ENCODE results near the gene CAMKK1. TPM values are rescaled to one million over a fixed set of nuclear protein-coding genes. Genes with fewer than 3 reads are reported as not detected.

CAMKK1 gene
- total RNA-seq, 1 donor from 2014 or later = 3.8 TPM

DNA sequence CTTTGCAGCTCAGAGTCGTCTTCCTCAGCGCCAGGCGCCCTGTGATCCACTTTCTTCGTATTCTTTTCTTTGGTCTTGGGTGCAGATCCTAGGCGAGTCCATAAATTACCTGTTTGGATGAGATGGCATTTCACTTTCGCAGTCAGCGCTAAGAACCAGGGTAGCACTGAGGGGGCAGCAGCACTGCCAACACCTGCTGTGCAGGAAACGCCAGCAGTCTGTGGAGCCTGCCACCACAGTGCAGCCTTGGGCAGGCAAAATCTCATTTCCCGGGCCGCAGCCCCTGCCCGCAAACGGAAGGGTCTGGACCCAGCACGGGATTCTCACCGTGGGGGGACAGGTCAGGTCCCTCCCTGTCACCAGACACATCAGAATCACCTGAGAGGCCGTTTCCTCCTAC is 79.7 kb downstream of the CAMKK1 start:
- TF ChIP-seq CTCF (IDR thresholded peaks at IDR 0.05; ENCODE audit: insufficient read depth, low read depth, low read length) = no peak
- TF ChIP-seq EZH2 (IDR thresholded peaks at IDR 0.05; ENCODE audit: insufficient read depth, low read length) = no peak
- no peak overlapping the region for H2AFZ ChIP-seq (ENCODE audit: low read depth, low read length)
- H3K27ac ChIP-seq (ENCODE audit: low read depth, low read length) = no peak overlapping the region
- H3K9ac ChIP-seq (ENCODE audit: low read length) = no peak overlapping the region
- H3K4me3 ChIP-seq (ENCODE audit: insufficient read depth, low read depth, low read length) = no peak overlapping the region
- no peaks in the 10 kb centered on the region for H3K9me3 ChIP-seq (ENCODE audit: insufficient read depth, low read depth, low read length)
- no peaks in the 10 kb centered on the region for H3K27me3 ChIP-seq (ENCODE audit: insufficient read depth, low read length)
- H3K36me3 ChIP-seq (ENCODE audit: insufficient read depth, low read length) = peaks cover 28% of the 10 kb centered on the region
- Mint-ChIP-seq H3K4me1 (ENCODE audit: low read depth, unreplicated experiment) (no peaks in the 10 kb centered on the region), H3K9me3 (ENCODE audit: unreplicated experiment) (no peaks in the 10 kb centered on the region), H3K27me3 (ENCODE audit: low read depth, unreplicated experiment) (no peaks in the 10 kb centered on the region), H3K27ac (ENCODE audit: unreplicated experiment) (no peak overlapping the region), H3K36me3 (ENCODE audit: low read depth, unreplicated experiment) (peaks cover 17% of the 10 kb centered on the region), H3K4me3 (ENCODE audit: unreplicated experiment) (no peak overlapping the region)
- H3K79me2 ChIP-seq (ENCODE audit: insufficient read depth, low read length) = peaks cover under 1% of the 10 kb centered on the region
- peaks cover 8% of the 10 kb centered on the region for H3K4me1 ChIP-seq (ENCODE audit: insufficient read depth, low read length)
- FAIRE-seq (no peak), DNase-seq (ENCODE audit: low read depth) (no peak)
- no peak overlapping the region for H3K4me2 ChIP-seq (ENCODE audit: low read length)
- H4K20me1 ChIP-seq (ENCODE audit: insufficient read depth, low read length) = no peaks in the 10 kb centered on the region

GRCh38 chr17:3812771-3813170 is 80.1 kb downstream of the CAMKK1 start:
- Histone ChIP-seq H4K20me1 (ENCODE audit: insufficient read depth, low read length) (no peaks in the 10 kb centered on the region), H3K9me3 (ENCODE audit: insufficient read depth, low read depth, low read length) (no peaks in the 10 kb centered on the region), H2AFZ (ENCODE audit: low read depth, low read length) (no peak overlapping the region), H3K4me3 (ENCODE audit: insufficient read depth, low read depth, low read length) (no peak overlapping the region), H3K9ac (ENCODE audit: low read length) (no peak overlapping the region), H3K36me3 (ENCODE audit: insufficient read depth, low read length) (peaks cover 24% of the 10 kb centered on the region), H3K27me3 (ENCODE audit: insufficient read depth, low read length) (no peaks in the 10 kb centered on the region), H3K4me1 (ENCODE audit: insufficient read depth, low read length) (peaks cover 11% of the 10 kb centered on the region), H3K27ac (ENCODE audit: low read depth, low read length) (no peak overlapping the region), H3K4me2 (ENCODE audit: low read length) (no peak overlapping the region), H3K79me2 (ENCODE audit: insufficient read depth, low read length) (peaks cover 3% of the 10 kb centered on the region)
- Mint-ChIP-seq H3K9me3 (ENCODE audit: unreplicated experiment) (no peaks in the 10 kb centered on the region), H3K4me3 (ENCODE audit: unreplicated experiment) (no peak overlapping the region), H3K27me3 (ENCODE audit: low read depth, unreplicated experiment) (no peaks in the 10 kb centered on the region), H3K4me1 (ENCODE audit: low read depth, unreplicated experiment) (no peaks in the 10 kb centered on the region), H3K36me3 (ENCODE audit: low read depth, unreplicated experiment) (peaks cover 17% of the 10 kb centered on the region), H3K27ac (ENCODE audit: unreplicated experiment) (no peak overlapping the region)
- TF ChIP-seq EZH2 (IDR thresholded peaks at IDR 0.05; ENCODE audit: insufficient read depth, low read length) = no peak
- no peak for TF ChIP-seq CTCF (IDR thresholded peaks at IDR 0.05; ENCODE audit: insufficient read depth, low read depth, low read length)
- no peak for DNase-seq (ENCODE audit: low read depth)
- FAIRE-seq = no peak

- no peaks in the 10 kb centered on the region for H4K20me1 ChIP-seq (ENCODE audit: insufficient read depth, low read length)
- H3K27ac Mint-ChIP-seq (ENCODE audit: unreplicated experiment) = no peak overlapping the region
Observed at GRCh38 chr17:3812284-3812683, 80.6 kb downstream of the CAMKK1 start.

More at GRCh38 chr17:3812284-3812683, 80.6 kb downstream of the CAMKK1 start:
- DNase-seq (ENCODE audit: low read depth) = no peak
- H3K4me2 ChIP-seq (ENCODE audit: low read length) = no peak overlapping the region
- H3K27me3 Mint-ChIP-seq (ENCODE audit: low read depth, unreplicated experiment) = no peaks in the 10 kb centered on the region
- no peak for FAIRE-seq
- no peaks in the 10 kb centered on the region for H3K9me3 ChIP-seq (ENCODE audit: insufficient read depth, low read depth, low read length)
- no peaks in the 10 kb centered on the region for H3K9me3 Mint-ChIP-seq (ENCODE audit: unreplicated experiment)
- peaks cover 3% of the 10 kb centered on the region for H3K79me2 ChIP-seq (ENCODE audit: insufficient read depth, low read length)
- H3K4me3 Mint-ChIP-seq (ENCODE audit: unreplicated experiment) = no peak overlapping the region
- no peak for TF ChIP-seq CTCF (IDR thresholded peaks at IDR 0.05; ENCODE audit: insufficient read depth, low read depth, low read length)
- no peak for TF ChIP-seq EZH2 (IDR thresholded peaks at IDR 0.05; ENCODE audit: insufficient read depth, low read length)
- H2AFZ ChIP-seq (ENCODE audit: low read depth, low read length) = no peak overlapping the region
- H3K27ac ChIP-seq (ENCODE audit: low read depth, low read length) = no peak overlapping the region
- H3K4me1 Mint-ChIP-seq (ENCODE audit: low read depth, unreplicated experiment) = no peaks in the 10 kb centered on the region
- peaks cover 11% of the 10 kb centered on the region for H3K4me1 ChIP-seq (ENCODE audit: insufficient read depth, low read length)
- H3K27me3 ChIP-seq (ENCODE audit: insufficient read depth, low read length) = no peaks in the 10 kb centered on the region
- H3K4me3 ChIP-seq (ENCODE audit: insufficient read depth, low read depth, low read length) = no peak overlapping the region
- H3K9ac ChIP-seq (ENCODE audit: low read length) = no peak overlapping the region
- peaks cover 17% of the 10 kb centered on the region for H3K36me3 Mint-ChIP-seq (ENCODE audit: low read depth, unreplicated experiment)
- H3K36me3 ChIP-seq (ENCODE audit: insufficient read depth, low read length) = peaks cover 22% of the 10 kb centered on the region

Other genes with a start within 250 kb of the CAMKK1 start
- 193 and 194 TPM in 2 replicates for gene TAX1BP3, start 224.5 kb downstream of the CAMKK1 start, total RNA-seq
- 49.7 and 52.2 TPM in 2 replicates for gene EMC6, start 224.2 kb downstream of the CAMKK1 start, total RNA-seq
- gene P2RX5, start 196.9 kb downstream of the CAMKK1 start, total RNA-seq = 2.4 TPM in 2 replicates
- 1.7 and 2.4 TPM in 2 replicates for gene HASPIN, start 169.2 kb downstream of the CAMKK1 start, total RNA-seq
- gene ITGAE, start 91.9 kb downstream of the CAMKK1 start, total RNA-seq = 23.3 and 30.9 TPM in 2 replicates
- gene NCBP3, start 46.8 kb downstream of the CAMKK1 start, total RNA-seq = 44.5 and 46.7 TPM in 2 replicates
- not detected in 2 replicates for gene P2RX1, start 23.4 kb upstream of the CAMKK1 start, total RNA-seq
- 1.5 and 1.8 TPM in 2 replicates for gene ATP2A3, start 71.4 kb upstream of the CAMKK1 start, total RNA-seq
- gene ZZEF1, start 250.0 kb upstream of the CAMKK1 start, total RNA-seq = 31.8 and 32.7 TPM in 2 replicates

Measured in astrocyte (in vitro differentiated cells and primary cell).